Neutrophil (primary cell): ENCODE results near the gene LYPD5.

Experiments
- H3K27ac ChIP-seq: fragments of 200-600 bp; sonication (generic); 2 replicates; pipeline ENCODE4 v1.5.1; 2016; ENCODE audit warnings: mild to moderate bottlenecking, moderate library complexity
- H3K27me3 ChIP-seq: fragments of 200-600 bp; sonication (generic); 2 replicates; pipeline ENCODE4 v1.6.0; 2016; ENCODE audit warnings: mild to moderate bottlenecking
- H3K36me3 ChIP-seq: fragments of 200-600 bp; sonication (generic); 2 replicates; pipeline ENCODE4 v1.5.1; 2017
- H3K4me1 ChIP-seq, 2 experiments: fragments of 200-600 bp in 1 of 2; sonication (generic) in 1 of 2; 1 replicate in 1 of 2; 2 replicates in 1 of 2; pipeline versions ENCODE4 v1.5.1 to v1.6.1; 2013 to 2016; ENCODE audit warnings: low read depth in 1 of 2, low read length in 1 of 2, mild to moderate bottlenecking in 1 of 2, moderate library complexity in 1 of 2; ENCODE audit not compliant: control insufficient read depth in 1 of 2, insufficient read depth in 1 of 2
- H3K4me3 ChIP-seq, 2 experiments: fragments of 200-600 bp in 1 of 2; sonication (generic) in 1 of 2; 1 replicate in 1 of 2; 2 replicates in 1 of 2; pipeline ENCODE4 v1.5.1; 2013 to 2016; ENCODE audit warnings: low read depth in 1 of 2, low read length in 1 of 2, mild to moderate bottlenecking in 1 of 2, moderate library complexity in 1 of 2
- H3K9me3 ChIP-seq: fragments of 200-600 bp; sonication (generic); 2 replicates; pipeline ENCODE4 v1.5.1; 2016
- CTCF ChIP-seq: fragments of 200-600 bp; sonication (generic); IDR thresholded peaks from 2 replicates; pipeline ENCODE4 v1.5.1; 2016; ENCODE audit warnings: antibody characterized with exemption

Gene LYPD5

GRCh38 chr19:43752287-43752875 lies 49.9 kb downstream of the LYPD5 start:
- peaks cover 25 to 28% of the 10 kb centered on the region in 2 experiments for H3K4me1 ChIP-seq

DNA sequence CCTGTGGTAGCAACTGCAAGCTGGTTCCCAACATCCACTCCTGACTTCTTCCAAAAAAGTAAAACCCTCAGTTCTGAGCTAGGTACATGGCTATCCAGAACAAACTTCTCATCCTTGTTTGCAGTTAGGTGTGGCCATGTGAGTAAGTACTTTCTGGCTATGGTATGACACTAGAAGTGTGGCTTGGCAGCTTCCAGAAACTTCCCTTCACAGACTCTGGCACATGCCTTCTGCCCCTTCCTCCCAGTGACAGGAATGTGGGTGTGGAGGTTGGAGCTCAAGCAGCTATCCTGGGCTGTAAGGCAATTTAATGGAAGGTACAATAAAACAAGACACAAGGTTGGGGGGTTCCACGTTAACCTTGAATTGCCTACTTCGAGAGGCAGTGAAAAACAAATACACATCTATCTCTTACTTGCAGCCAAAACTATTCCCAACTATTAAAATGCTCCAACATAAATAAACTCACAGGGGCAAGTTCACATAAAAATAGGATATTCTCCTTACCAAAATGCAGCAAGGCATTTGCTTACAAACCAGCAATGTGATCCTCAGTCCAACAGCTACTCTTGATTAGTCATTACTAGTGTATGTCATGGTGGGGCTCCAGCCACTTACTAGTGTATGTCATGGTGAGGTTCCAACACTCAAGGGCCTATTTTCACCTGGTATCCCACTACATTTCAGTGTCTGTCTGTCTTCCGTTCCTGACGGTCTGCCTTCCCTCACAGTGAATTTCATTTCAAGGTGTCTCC lies 50.6 kb downstream of the LYPD5 start:
- Histone ChIP-seq H3K27ac (no peak overlapping the region), H3K9me3 (no peaks in the 10 kb centered on the region), H3K36me3 (peaks cover 41% of the 10 kb centered on the region), H3K4me1 (peaks cover 25 to 28% of the 10 kb centered on the region in 2 experiments), H3K4me3 (no peak overlapping the region), H3K27me3 (no peaks in the 10 kb centered on the region)
- no peak for TF ChIP-seq CTCF

More at GRCh38 chr19:43752287-43752875, 49.9 kb downstream of the LYPD5 start:
- no peaks in the 10 kb centered on the region for H3K9me3 ChIP-seq
- no peak for TF ChIP-seq CTCF
- H3K36me3 ChIP-seq: peaks cover 33% of the 10 kb centered on the region
- no peaks in the 10 kb centered on the region for H3K27me3 ChIP-seq
- no peak overlapping the region for H3K4me3 ChIP-seq
- H3K27ac ChIP-seq: no peak overlapping the region

- Histone ChIP-seq H3K36me3 (peaks cover 47% of the 10 kb centered on the region), H3K27me3 (no peaks in the 10 kb centered on the region), H3K27ac (no peak overlapping the region), H3K4me1 (peaks cover 17 to 22% of the 10 kb centered on the region in 2 experiments), H3K4me3 (no peak overlapping the region), H3K9me3 (no peaks in the 10 kb centered on the region)
- no peak for TF ChIP-seq CTCF
These were observed 52.3 kb downstream of the LYPD5 start for GRCh38 chr19:43749898-43750297.

DNA sequence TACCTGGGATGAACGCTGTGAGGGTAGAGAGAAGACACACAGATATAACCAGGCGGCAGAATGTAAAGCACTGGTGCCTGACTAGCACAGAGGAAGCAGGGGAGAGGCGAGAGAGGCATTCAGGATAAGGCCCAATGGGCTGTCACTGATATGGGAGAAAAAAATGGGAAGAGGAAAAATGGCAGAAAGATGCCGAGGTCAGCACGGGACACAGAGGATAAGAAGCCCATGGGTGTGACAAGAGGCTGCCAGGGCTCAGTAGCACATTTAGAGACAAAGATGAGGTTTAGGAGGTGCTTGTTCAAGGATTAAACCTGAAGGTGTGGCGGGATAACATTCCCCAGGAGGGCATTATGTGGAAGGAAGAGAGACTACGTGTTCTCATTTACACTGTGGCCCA lies 53.1 kb downstream of the LYPD5 start:
- Histone ChIP-seq H3K9me3 (no peaks in the 10 kb centered on the region), H3K4me3 (no peak overlapping the region), H3K27ac (no peak overlapping the region), H3K4me1 (peaks cover 20 to 21% of the 10 kb centered on the region in 2 experiments), H3K27me3 (no peaks in the 10 kb centered on the region), H3K36me3 (peaks cover 47% of the 10 kb centered on the region)
- no peak for TF ChIP-seq CTCF

DNA sequence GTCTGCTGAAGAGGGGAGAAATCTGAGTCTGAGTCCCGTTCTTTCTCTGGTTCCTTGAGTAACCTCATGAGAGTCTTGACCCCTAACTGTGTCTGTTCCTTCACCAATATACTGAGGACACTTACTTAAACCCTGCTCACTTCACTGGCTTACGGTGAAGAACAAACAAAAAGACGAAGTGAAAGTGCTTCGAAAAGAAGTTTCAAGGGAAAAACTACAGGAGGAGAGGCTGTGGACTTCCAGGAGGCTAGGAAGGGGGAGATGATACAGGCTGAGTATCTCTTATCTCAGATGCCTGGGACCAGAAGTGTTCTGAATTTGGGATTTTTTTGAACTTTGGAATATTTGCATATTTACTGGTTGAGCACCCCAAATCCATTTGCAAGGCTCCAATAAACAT lies 53.6 kb downstream of the LYPD5 start:
- Histone ChIP-seq H3K4me3 (no peak overlapping the region), H3K27ac (no peak overlapping the region)

More for the DNA sequence above, 53.6 kb downstream of the LYPD5 start:
- no peaks in the 10 kb centered on the region for H3K9me3 ChIP-seq
- peaks cover 47% of the 10 kb centered on the region for H3K36me3 ChIP-seq
- no peaks in the 10 kb centered on the region for H3K27me3 ChIP-seq
- TF ChIP-seq CTCF: no peak
- H3K4me1 ChIP-seq: peaks cover 16 to 17% of the 10 kb centered on the region in 2 experiments
